MCF 10A (cell line): ENCODE results near the gene ABHD2. TPM values are rescaled to one million over a fixed set of nuclear protein-coding genes. Genes with fewer than 3 reads are reported as not detected.
"Not testable (repeated sequence)": the region's sequence is repeated elsewhere in the genome, so short reads cannot be mapped to it uniquely, and the experiment has no call there.

ENCODE experiments used
- BruUV-seq: library from RNA; stranded (reverse); fragments of 400-500 nt; replicated peaks from 2 replicates; lab custom pipeline; 2021; lab: Mats Ljungman, UMichigan
- CTCF ChIA-PET: fragments of 300-600 bp; sonication (Branson Sonifier 250); formaldehyde crosslinking; extraction: SDS; loops from one replicate; lab custom pipeline; 2021; ENCODE audit warnings: antibody characterized with exemption, inconsistent platforms; lab: Yijun Ruan, JAX
- POLR2A ChIA-PET: fragments of 300-600, 350-650 bp; sonication (Branson Sonifier 250); formaldehyde crosslinking; extraction: SDS; loops from one replicate; lab custom pipeline; 2020; ENCODE audit warnings: antibody characterized with exemption, inconsistent platforms; lab: Yijun Ruan, JAX
- DNase-seq: peaks from one replicate; pipeline ENCODE4 v3.0.0-alpha.2; 2018; ENCODE audit not compliant: unreplicated experiment
- H3K27ac Mint-ChIP-seq: one replicate; pipeline ENCODE4 v1.8.0; 2022; ENCODE audit warnings: mild to moderate bottlenecking, low read depth, mixed read lengths; ENCODE audit not compliant: unreplicated experiment
- H3K27me3 Mint-ChIP-seq: one replicate; pipeline ENCODE4 v1.8.0; 2022; ENCODE audit warnings: mixed read lengths; ENCODE audit not compliant: insufficient read depth, unreplicated experiment
- H3K36me3 Mint-ChIP-seq: one replicate; pipeline ENCODE4 v1.8.0; 2022; ENCODE audit warnings: mild to moderate bottlenecking, moderate library complexity, mixed read lengths; ENCODE audit not compliant: insufficient read depth, unreplicated experiment
- H3K4me1 Mint-ChIP-seq: one replicate; pipeline ENCODE4 v1.8.0; 2022; ENCODE audit warnings: mixed read lengths; ENCODE audit not compliant: insufficient read depth, unreplicated experiment
- H3K4me3 Mint-ChIP-seq: one replicate; pipeline ENCODE4 v1.8.0; 2022; ENCODE audit warnings: mild to moderate bottlenecking, moderate library complexity, mixed read lengths; ENCODE audit not compliant: unreplicated experiment
- H3K9me3 Mint-ChIP-seq: one replicate; pipeline ENCODE4 v1.8.0; 2022; ENCODE audit warnings: mixed read lengths; ENCODE audit not compliant: unreplicated experiment
- CTCF ChIP-seq: fragments of 200-600 bp; IDR thresholded peaks from one replicate; pipeline ENCODE4 v1.8.0; 2022; ENCODE audit warnings: antibody characterized with exemption, mild to moderate bottlenecking; ENCODE audit not compliant: unreplicated experiment
- intact Hi-C: fragments of 100-400 bp; cut with micrococcal nuclease; formaldehyde crosslinking; loops from 2 replicates; pipeline ENCODE4 v1.14.1; 2022
- total RNA-seq: library from RNA; stranded (reverse); gene quantifications from 2 replicates; pipeline ENCODE4 v1.2.3, GENCODE V29; 2022

The ABHD2 gene
- total RNA-seq, 1 experiment from 2014 or later = 47.7 TPM

DNA sequence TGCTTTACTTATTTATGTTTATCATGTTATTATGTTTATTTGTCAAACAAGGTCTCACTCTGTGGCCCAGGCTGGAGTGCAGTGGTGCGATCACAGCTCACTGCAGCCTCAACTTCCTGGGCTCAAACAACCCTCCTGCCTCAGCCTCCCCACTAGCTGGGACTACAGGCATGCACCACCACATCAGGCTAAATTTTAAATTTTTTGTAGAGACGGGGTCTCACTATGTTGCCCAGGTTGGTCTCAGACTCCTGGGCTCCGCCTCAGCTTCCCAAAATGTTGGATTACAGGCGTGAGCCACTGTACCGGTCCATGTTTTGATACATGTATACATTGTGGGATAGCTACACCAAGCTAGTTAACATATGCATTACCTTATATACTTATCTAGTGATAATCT lies 1.9 kb upstream of the ABHD2 start:
- peaks cover 14% of the 10 kb centered on the region for H3K4me1 Mint-ChIP-seq
- H3K9me3 Mint-ChIP-seq, H3K27ac Mint-ChIP-seq, H3K36me3 Mint-ChIP-seq, H3K4me3 Mint-ChIP-seq, H3K27me3 Mint-ChIP-seq, BruUV-seq, DNase-seq, intact Hi-C loops: not testable (repeated sequence)
- CTCF ChIA-PET = interaction anchor here (0.5 to 8.5 kb wide), 6 partner anchors 29 to 199 kb away, joined by 3 to 65 read pairs (median 4); no protein-coding TSS in a partner anchor
- POLR2A ChIA-PET = interaction anchor here (7.2 to 8.2 kb wide), 2 partner anchors 15 to 35 kb away, joined by 121 to 229 read pairs; no protein-coding TSS in a partner anchor

- no peak overlapping the region for H3K27ac Mint-ChIP-seq
- intact Hi-C loops = no loop called here
- H3K4me3 Mint-ChIP-seq = no peak overlapping the region
- ChIA-PET CTCF (interaction anchor here (0.7 to 8.5 kb wide), 10 partner anchors 12 to 120 kb away, joined by 3 to 65 read pairs (median 8); no protein-coding TSS in a partner anchor), POLR2A (interaction anchor here (1.0 to 8.2 kb wide), 16 partner anchors 8 to 175 kb away, joined by 3 to 229 read pairs (median 5); partner anchors contain the start of gene MFGE8)
- H3K27me3 Mint-ChIP-seq = no peaks in the 10 kb centered on the region
- BruUV-seq = TSS peak; percentile 95
- H3K36me3 Mint-ChIP-seq = no peaks in the 10 kb centered on the region
- no peak for TF ChIP-seq CTCF
- H3K9me3 Mint-ChIP-seq = no peaks in the 10 kb centered on the region
- H3K4me1 Mint-ChIP-seq = peaks cover 22% of the 10 kb centered on the region
- no peak for DNase-seq
Measured at GRCh38 chr15:89087161-89087829, 961 bp upstream of the ABHD2 start.

GRCh38 chr15:89088605-89089315 lies 504 bp downstream of the ABHD2 start:
- no peak overlapping the region for H3K27ac Mint-ChIP-seq
- TF ChIP-seq CTCF = no peak
- H3K4me3 Mint-ChIP-seq = no peak overlapping the region
- H3K36me3 Mint-ChIP-seq = peaks cover 5% of the 10 kb centered on the region
- POLR2A ChIA-PET = interaction anchor here (0.6 to 8.2 kb wide), 28 partner anchors 9 to 1123 kb away, joined by 3 to 229 read pairs (median 4); partner anchors contain the start of gene MFGE8
- CTCF ChIA-PET = interaction anchor here (0.6 to 8.5 kb wide), 16 partner anchors 11 to 184 kb away, joined by 3 to 65 read pairs (median 5); no protein-coding TSS in a partner anchor
- H3K27me3 Mint-ChIP-seq = no peaks in the 10 kb centered on the region
- H3K4me1 Mint-ChIP-seq = peaks cover 22% of the 10 kb centered on the region
- BruUV-seq = TSS peak; percentile 25
- no peak for DNase-seq
- no peaks in the 10 kb centered on the region for H3K9me3 Mint-ChIP-seq
- intact Hi-C loops = loop anchor here (1.0 kb wide), 1 partner anchor 13 kb away; no protein-coding TSS in a partner anchor

- H3K27ac Mint-ChIP-seq = peak overlapping the region; percentile 97
- H3K4me1 Mint-ChIP-seq = peaks cover 22% of the 10 kb centered on the region
- H3K27me3 Mint-ChIP-seq = no peaks in the 10 kb centered on the region
- H3K9me3 Mint-ChIP-seq = no peaks in the 10 kb centered on the region
- no peak for TF ChIP-seq CTCF
- peaks cover 5% of the 10 kb centered on the region for H3K36me3 Mint-ChIP-seq
- BruUV-seq = no TSS peak
- H3K4me3 Mint-ChIP-seq = peak overlapping the region; percentile 72
- DNase-seq = no peak
- POLR2A ChIA-PET = interaction anchor here (0.6 to 8.2 kb wide), 14 partner anchors 10 to 1122 kb away, joined by 3 to 229 read pairs (median 10); no protein-coding TSS in a partner anchor
- intact Hi-C loops = loop anchor here (1.0 kb wide), 1 partner anchor 40 kb away; no protein-coding TSS in a partner anchor
- CTCF ChIA-PET = interaction anchor here (0.6 to 8.5 kb wide), 18 partner anchors 10 to 872 kb away, joined by 3 to 65 read pairs (median 5); no protein-coding TSS in a partner anchor
Measured at GRCh38 chr15:89089316-89090230, 1.3 kb downstream of the ABHD2 start.
